Endothelial cell (in vitro differentiated cells): ENCODE data around the gene MYBPC3. TPM values are rescaled to one million over a fixed set of nuclear protein-coding genes. Genes with fewer than 3 reads are reported as not detected.

Experiments used
- DNase-seq: peaks from one replicate; pipeline ENCODE4 v3.0.0; 2021; ENCODE audit warnings: low spot score
- H3K27ac Mint-ChIP-seq: one replicate; pipeline ENCODE4 v1.8.0; 2021; ENCODE audit warnings: mixed read lengths, inconsistent platforms; ENCODE audit not compliant: unreplicated experiment
- H3K27me3 Mint-ChIP-seq: one replicate; pipeline ENCODE4 v1.8.0; 2021; ENCODE audit warnings: mild to moderate bottlenecking, moderate library complexity, mixed read lengths, inconsistent platforms; ENCODE audit not compliant: unreplicated experiment
- H3K36me3 Mint-ChIP-seq: one replicate; pipeline ENCODE4 v1.8.0; 2021; ENCODE audit warnings: mild to moderate bottlenecking, low read depth, mixed read lengths, inconsistent platforms; ENCODE audit not compliant: unreplicated experiment
- H3K4me1 Mint-ChIP-seq: one replicate; pipeline ENCODE4 v1.8.0; 2021; ENCODE audit warnings: mild to moderate bottlenecking, mixed read lengths, inconsistent platforms; ENCODE audit not compliant: unreplicated experiment
- H3K4me3 Mint-ChIP-seq: one replicate; pipeline ENCODE4 v1.8.0; 2021; ENCODE audit warnings: mild to moderate bottlenecking, mixed read lengths, inconsistent platforms; ENCODE audit not compliant: unreplicated experiment
- H3K9me3 Mint-ChIP-seq: one replicate; pipeline ENCODE4 v1.8.0; 2021; ENCODE audit warnings: mixed read lengths, inconsistent platforms; ENCODE audit not compliant: unreplicated experiment
- CTCF ChIP-seq: fragments of 200-600 bp; sonication (generic); IDR thresholded peaks from one replicate; pipeline ENCODE4 v1.5.0; 2021; ENCODE audit warnings: antibody characterized with exemption; ENCODE audit not compliant: unreplicated experiment
- long read RNA-seq: library from polyadenylated mRNA; unstranded; transcript quantifications from one replicate; pipeline ENCODE4 v2.0.0, GENCODE V29; 2020; ENCODE audit not compliant: unreplicated experiment
- total RNA-seq: library from RNA; stranded (reverse); fragmentation: NEBNext Ultra II Directional; extraction: Animal tissue kit (Norgen Biotek cat#: 25700); gene quantifications from one replicate; pipeline ENCODE4 v1.2.1, GENCODE V29; 2021; ENCODE audit not compliant: unreplicated experiment

MYBPC3 gene
- total RNA-seq, result not detected
- long read RNA-seq, result 0 reads

GRCh38 chr11:47352556-47352955 is at the start of gene MYBPC3:
MYBPC3 (minus strand) TSS chr11:47352702; CDS start chr11:47352647, 55 bp downstream.
- TF ChIP-seq CTCF, result no peak
- Mint-ChIP-seq H3K27ac (no peak within 1 kb of the TSS), H3K27me3 (peaks cover 8% of the 10 kb centered on the region), H3K4me3 (no peak within 1 kb of the TSS), H3K36me3 (peaks cover 5% of the 10 kb centered on the region), H3K4me1 (peaks cover 3% of the 10 kb centered on the region), H3K9me3 (no peaks in the 10 kb centered on the region)
- no peak for DNase-seq

GRCh38 chr11:47400768-47401279 is 48.3 kb upstream of the MYBPC3 start:
- Mint-ChIP-seq H3K27me3 (peaks cover 2% of the 10 kb centered on the region), H3K4me1 (peaks cover 14% of the 10 kb centered on the region), H3K36me3 (no peaks in the 10 kb centered on the region), H3K27ac (no peak overlapping the region), H3K9me3 (no peaks in the 10 kb centered on the region), H3K4me3 (peak overlapping the region; percentile 79)
- no peak for TF ChIP-seq CTCF
- DNase-seq, result no peak

- H3K4me1 Mint-ChIP-seq, result peaks cover 20% of the 10 kb centered on the region
- no peak for TF ChIP-seq CTCF
- no peaks in the 10 kb centered on the region for H3K36me3 Mint-ChIP-seq
- peaks cover 2% of the 10 kb centered on the region for H3K27me3 Mint-ChIP-seq
- H3K27ac Mint-ChIP-seq, result no peak overlapping the region
- no peaks in the 10 kb centered on the region for H3K9me3 Mint-ChIP-seq
- H3K4me3 Mint-ChIP-seq, result peak overlapping the region; percentile 80
- DNase-seq, result no peak
Observed at GRCh38 chr11:47399860-47400767, 47.6 kb upstream of the MYBPC3 start.

- Mint-ChIP-seq H3K9me3 (no peaks in the 10 kb centered on the region), H3K36me3 (no peaks in the 10 kb centered on the region), H3K4me3 (no peak overlapping the region), H3K4me1 (peaks cover 29% of the 10 kb centered on the region), H3K27ac (no peak overlapping the region), H3K27me3 (peaks cover 4% of the 10 kb centered on the region)
- no peak for DNase-seq
- no peak for TF ChIP-seq CTCF
Observed at GRCh38 chr11:47398551-47398950, 46.0 kb upstream of the MYBPC3 start.

- H3K9me3 Mint-ChIP-seq, result no peaks in the 10 kb centered on the region
- H3K36me3 Mint-ChIP-seq, result no peaks in the 10 kb centered on the region
- H3K4me1 Mint-ChIP-seq, result peaks cover 32% of the 10 kb centered on the region
- no peak for DNase-seq
- no peak overlapping the region for H3K27ac Mint-ChIP-seq
- peaks cover 4% of the 10 kb centered on the region for H3K27me3 Mint-ChIP-seq
- H3K4me3 Mint-ChIP-seq, result no peak overlapping the region
- TF ChIP-seq CTCF, result no peak
Observed at GRCh38 chr11:47398011-47398410, 45.5 kb upstream of the MYBPC3 start.
